Mucosa of descending colon (tissue), 3 donors: ENCODE results near the gene ERICH6B. TPM values are rescaled to one million over a fixed set of nuclear protein-coding genes. Genes with fewer than 3 reads are reported as not detected.

Experiments
- ATAC-seq: fragments of 200-7000 bp; cut with Tn5 transposase; one replicate; pipeline ENCODE4 v1.9.1; 2020; ENCODE audit warnings: mild to moderate bottlenecking, moderate library complexity
- DNase-seq, 3 donors: peaks; one replicate each; pipeline ENCODE4 v3.0.0-alpha.2; 2020
- H3K36me3 ChIP-seq: fragments of 200-600 bp; one replicate; pipeline ENCODE4 v1.8.0; 2021; ENCODE audit warnings: low read depth, mild to moderate bottlenecking
- H3K4me1 ChIP-seq: fragments of 200-600 bp; one replicate; pipeline ENCODE4 v1.8.0; 2021; ENCODE audit warnings: low read depth, mild to moderate bottlenecking
- H3K4me3 ChIP-seq: fragments of 200-600 bp; one replicate; pipeline ENCODE4 v1.8.0; 2021; ENCODE audit warnings: mild to moderate bottlenecking
- H3K9me3 ChIP-seq: fragments of 200-600 bp; one replicate; pipeline ENCODE4 v1.8.0; 2021; ENCODE audit warnings: mild to moderate bottlenecking
- CTCF ChIP-seq: fragments of 200-600 bp; IDR thresholded peaks from one replicate; pipeline ENCODE4 v1.8.0; 2022; ENCODE audit warnings: antibody characterized with exemption, mild to moderate bottlenecking
- intact Hi-C, 2 donors: fragments of 100-400 bp; cut with DNase I in 1 of 2; cut with micrococcal nuclease in 1 of 2; formaldehyde crosslinking; loops; one replicate each; pipeline versions ENCODE4 v1.11.0 to v1.11.1; 2022; cut with DNase I, micrococcal nuclease
- total RNA-seq, 3 donors: library from RNA; stranded (reverse); fragmentation: NEBNext Ultra II Directional in 2 of 3; extraction: Animal tissue kit (Norgen Biotek cat#: 25700) in 2 of 3; gene quantifications; one replicate each; pipeline versions ENCODE4 v1.2.1 to v1.2.4, GENCODE V29; 2021 to 2023
- donor health status: DM: no; HTN: no; CAD: no; lungs with moderate emphysema.
- donor health status: DM: no; HTN: no; CAD: no.
- donor health status: DM: no; HTN: yes; CAD: no.

Gene ERICH6B
- total RNA-seq, 3 donors from 2014 or later = not detected

GRCh38 chr13:45587897-45588296, 27.6 kb downstream of the ERICH6B start:
- intact Hi-C loops = no loop called here
- no peaks in the 10 kb centered on the region for H3K9me3 ChIP-seq
- H3K4me1 ChIP-seq = no peaks in the 10 kb centered on the region
- TF ChIP-seq CTCF = no peak
- no peaks in the 10 kb centered on the region for H3K36me3 ChIP-seq
- ATAC-seq (no peak), DNase-seq (no peak)
- no peak overlapping the region for H3K4me3 ChIP-seq

GRCh38 chr13:45584816-45585215, 30.7 kb downstream of the ERICH6B start:
- ATAC-seq (no peak), DNase-seq (peak in 1 of 3 donors; percentile 2)
- no peaks in the 10 kb centered on the region for H3K9me3 ChIP-seq
- H3K4me1 ChIP-seq = no peaks in the 10 kb centered on the region
- no peak overlapping the region for H3K4me3 ChIP-seq
- TF ChIP-seq CTCF = no peak
- H3K36me3 ChIP-seq = no peaks in the 10 kb centered on the region
- intact Hi-C loops = no loop called here

- no peak for DNase-seq
- Histone ChIP-seq H3K36me3 (no peaks in the 10 kb centered on the region), H3K4me3 (no peak overlapping the region), H3K9me3 (no peaks in the 10 kb centered on the region), H3K4me1 (no peaks in the 10 kb centered on the region)
- no peak for TF ChIP-seq CTCF
- intact Hi-C loops = no loop called here
- ATAC-seq = no peak
Observed at GRCh38 chr13:45582408-45583076, 33.0 kb downstream of the ERICH6B start.

GRCh38 chr13:45576466-45576865, 39.1 kb downstream of the ERICH6B start:
- intact Hi-C loops = no loop called here
- no peak for TF ChIP-seq CTCF

GRCh38 chr13:45575830-45576180, 39.7 kb downstream of the ERICH6B start:
- intact Hi-C loops = no loop called here
- Histone ChIP-seq H3K4me3 (no peak overlapping the region), H3K36me3 (no peaks in the 10 kb centered on the region), H3K9me3 (no peaks in the 10 kb centered on the region), H3K4me1 (no peaks in the 10 kb centered on the region)
- TF ChIP-seq CTCF = no peak
- ATAC-seq = no peak
- DNase-seq = no peak

More at GRCh38 chr13:45576466-45576865, 39.1 kb downstream of the ERICH6B start:
- Histone ChIP-seq H3K36me3 (no peaks in the 10 kb centered on the region), H3K9me3 (no peaks in the 10 kb centered on the region), H3K4me3 (no peak overlapping the region), H3K4me1 (no peaks in the 10 kb centered on the region)
- ATAC-seq (no peak), DNase-seq (no peak)
